ENCODE results near the gene MAP2K5.

- TF ChIP-seq CTCF (conservative IDR thresholded peaks at IDR 0.05 in 1 of 2, IDR thresholded peaks at IDR 0.05 in 1 of 2; ENCODE audit: extremely low read depth in 1 of 2, insufficient read depth in 1 of 2, low read depth in 1 of 2, low read length in 2 of 2): no peak
- TF ChIP-seq EZH2 (IDR thresholded peaks at IDR 0.05; ENCODE audit: borderline replicate concordance, low read length): no peak
These were observed 176.9 kb downstream of the MAP2K5 start for GRCh38 chr15:67719330-67719959.
